Measurements from ENCODE around the gene MYH7B.

Gene MYH7B

GRCh38 chr20:34954904-34955230, 801 bp upstream of the MYH7B start:
- Histone ChIP-seq H3K4me1 (peaks cover 4% of the 10 kb centered on the region), H3K9me3 (no peaks in the 10 kb centered on the region), H3K27me3 (no peaks in the 10 kb centered on the region), H3K4me3 (ENCODE audit: low read depth, low read length) (peak overlapping the region; percentile 67), H3K36me3 (no peaks in the 10 kb centered on the region; the same call in 1 of the 2 replicates)
- TF ChIP-seq, protein P1, sequence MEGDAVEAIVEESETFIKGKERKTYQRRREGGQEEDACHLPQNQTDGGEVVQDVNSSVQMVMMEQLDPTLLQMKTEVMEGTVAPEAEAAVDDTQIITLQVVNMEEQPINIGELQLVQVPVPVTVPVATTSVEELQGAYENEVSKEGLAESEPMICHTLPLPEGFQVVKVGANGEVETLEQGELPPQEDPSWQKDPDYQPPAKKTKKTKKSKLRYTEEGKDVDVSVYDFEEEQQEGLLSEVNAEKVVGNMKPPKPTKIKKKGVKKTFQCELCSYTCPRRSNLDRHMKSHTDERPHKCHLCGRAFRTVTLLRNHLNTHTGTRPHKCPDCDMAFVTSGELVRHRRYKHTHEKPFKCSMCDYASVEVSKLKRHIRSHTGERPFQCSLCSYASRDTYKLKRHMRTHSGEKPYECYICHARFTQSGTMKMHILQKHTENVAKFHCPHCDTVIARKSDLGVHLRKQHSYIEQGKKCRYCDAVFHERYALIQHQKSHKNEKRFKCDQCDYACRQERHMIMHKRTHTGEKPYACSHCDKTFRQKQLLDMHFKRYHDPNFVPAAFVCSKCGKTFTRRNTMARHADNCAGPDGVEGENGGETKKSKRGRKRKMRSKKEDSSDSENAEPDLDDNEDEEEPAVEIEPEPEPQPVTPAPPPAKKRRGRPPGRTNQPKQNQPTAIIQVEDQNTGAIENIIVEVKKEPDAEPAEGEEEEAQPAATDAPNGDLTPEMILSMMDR (IDR thresholded peaks at IDR 0.05; ENCODE audit: low read depth, low read length), result no peak
- DNase-seq, result peak; percentile 59

DNA sequence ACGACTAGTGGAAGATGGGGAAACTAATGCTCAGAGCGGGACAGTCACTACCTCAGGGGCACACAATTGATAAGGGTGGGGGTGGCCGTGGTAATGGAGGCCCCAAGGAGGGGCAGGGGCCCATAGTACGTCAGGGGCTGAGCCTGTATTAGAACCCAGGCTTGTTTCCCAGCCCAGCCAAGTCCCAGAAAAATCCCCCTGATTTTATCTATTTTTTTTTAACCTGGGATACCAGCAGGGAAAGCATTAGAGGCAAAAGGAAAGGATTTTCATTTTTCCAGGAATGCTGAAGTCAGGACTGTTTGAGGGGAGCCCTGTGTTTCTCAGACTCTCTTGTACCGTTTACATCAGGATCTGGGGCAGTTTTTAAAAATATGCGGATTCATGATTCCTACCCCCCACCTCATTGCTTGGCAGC, 382 bp downstream of the MYH7B start:
- TF ChIP-seq, protein P1 (IDR thresholded peaks at IDR 0.05; ENCODE audit: low read depth, low read length), result no peak
- peaks cover 4% of the 10 kb centered on the region for H3K4me1 ChIP-seq

GRCh38 chr20:34956751-34957472, 1.2 kb downstream of the MYH7B start:
- no peak for DNase-seq
- Histone ChIP-seq H3K36me3 (no peaks in the 10 kb centered on the region), H3K4me3 (ENCODE audit: low read depth, low read length) (no peak overlapping the region), H3K9me3 (no peaks in the 10 kb centered on the region), H3K4me1 (peaks cover 4% of the 10 kb centered on the region), H3K27me3 (no peaks in the 10 kb centered on the region)
- TF ChIP-seq, protein P1 (IDR thresholded peaks at IDR 0.05; ENCODE audit: low read depth, low read length), result no peak

More for the DNA sequence above, 382 bp downstream of the MYH7B start:
- no peak for DNase-seq
- H3K36me3 ChIP-seq, result no peaks in the 10 kb centered on the region
- no peaks in the 10 kb centered on the region for H3K9me3 ChIP-seq
- no peaks in the 10 kb centered on the region for H3K27me3 ChIP-seq
- H3K4me3 ChIP-seq (ENCODE audit: low read depth, low read length), result peak overlapping the region; percentile 67

- H3K27me3 ChIP-seq, result no peaks in the 10 kb centered on the region
- no peaks in the 10 kb centered on the region; the same call in 1 of the 2 replicates for H3K4me1 ChIP-seq
- no peaks in the 10 kb centered on the region for H3K36me3 ChIP-seq
- TF ChIP-seq, protein P1 (IDR thresholded peaks at IDR 0.05; ENCODE audit: low read depth, low read length), result no peak
- H3K9me3 ChIP-seq, result no peaks in the 10 kb centered on the region
- no peak for DNase-seq
- no peak overlapping the region for H3K4me3 ChIP-seq (ENCODE audit: low read depth, low read length)
Measured at GRCh38 chr20:34964486-34964885, 8.8 kb downstream of the MYH7B start.

GRCh38 chr20:34965051-34965450, 9.4 kb downstream of the MYH7B start:
- TF ChIP-seq, protein P1 (IDR thresholded peaks at IDR 0.05; ENCODE audit: low read depth, low read length), result no peak
- Histone ChIP-seq H3K27me3 (no peaks in the 10 kb centered on the region), H3K4me1 (no peaks in the 10 kb centered on the region; the same call in 1 of the 2 replicates), H3K9me3 (no peaks in the 10 kb centered on the region), H3K36me3 (no peaks in the 10 kb centered on the region), H3K4me3 (ENCODE audit: low read depth, low read length) (no peak overlapping the region)
- no peak for DNase-seq

DNA sequence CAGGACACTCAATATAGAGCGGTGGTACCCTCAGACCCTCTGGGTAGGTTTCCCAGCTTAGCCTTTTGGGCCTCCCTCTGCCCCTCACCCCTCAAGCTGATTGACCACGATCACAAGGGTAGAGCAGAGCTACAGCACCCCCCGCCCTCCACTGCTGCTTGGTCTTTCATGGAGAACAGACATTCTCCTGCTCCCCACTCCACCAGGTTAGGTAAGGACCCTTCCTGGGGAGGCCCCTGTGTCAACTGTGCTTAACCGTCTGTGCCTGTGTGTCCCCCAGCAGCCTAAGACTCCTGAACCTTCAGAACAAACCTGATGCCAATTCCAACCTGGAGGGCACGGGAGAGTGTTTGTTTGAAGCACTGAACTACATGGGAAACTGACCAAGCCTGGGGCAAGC, 11.8 kb downstream of the MYH7B start:
- Histone ChIP-seq H3K4me1 (no peaks in the 10 kb centered on the region; the same call in 1 of the 2 replicates), H3K27me3 (no peaks in the 10 kb centered on the region), H3K36me3 (no peaks in the 10 kb centered on the region), H3K4me3 (ENCODE audit: low read depth, low read length) (no peak overlapping the region), H3K9me3 (no peaks in the 10 kb centered on the region)
- DNase-seq, result no peak
- TF ChIP-seq, protein P1 (IDR thresholded peaks at IDR 0.05; ENCODE audit: low read depth, low read length), result no peak
